GM19438 (cell line): ENCODE data around the gene GEN1.

Experiments
- ATAC-seq: cut with Tn5 transposase; IDR thresholded peaks from one replicate; pipeline ENCODE4 v1.9.1; 2021; ENCODE audit warnings: low read depth; ENCODE audit not compliant: unreplicated experiment

Gene GEN1

GRCh38 chr2:17752892-17753802 is 791 bp upstream of the GEN1 start:
- ATAC-seq = peak; percentile 41

GRCh38 chr2:17754773-17755425 is 961 bp downstream of the GEN1 start:
- no peak for ATAC-seq

GRCh38 chr2:17756668-17757067 is 2.7 kb downstream of the GEN1 start:
- no peak for ATAC-seq

GRCh38 chr2:17757321-17757720 is 3.4 kb downstream of the GEN1 start:
- no peak for ATAC-seq

- ATAC-seq = no peak
These were observed 4.2 kb downstream of the GEN1 start for GRCh38 chr2:17758118-17758517.

GRCh38 chr2:17759805-17760204 is 5.9 kb downstream of the GEN1 start:
- ATAC-seq = no peak

GRCh38 chr2:17762451-17762850 is 8.5 kb downstream of the GEN1 start:
- ATAC-seq = no peak

GRCh38 chr2:17763641-17764333 is 9.8 kb downstream of the GEN1 start:
- no peak for ATAC-seq

- ATAC-seq = no peak
These were observed 11.5 kb downstream of the GEN1 start for GRCh38 chr2:17765398-17765797.

- no peak for ATAC-seq
These were observed 15.0 kb downstream of the GEN1 start for GRCh38 chr2:17768894-17769293.

GRCh38 chr2:17771956-17772355 is 18.0 kb downstream of the GEN1 start:
- no peak for ATAC-seq

- no peak for ATAC-seq
These were observed 18.6 kb downstream of the GEN1 start for GRCh38 chr2:17772532-17772931.

GRCh38 chr2:17780546-17780945 is 26.6 kb downstream of the GEN1 start:
- no peak for ATAC-seq

- ATAC-seq = no peak
These were observed 27.5 kb downstream of the GEN1 start for GRCh38 chr2:17781482-17781881.

GRCh38 chr2:17786727-17787126 is 32.8 kb downstream of the GEN1 start:
- no peak for ATAC-seq

- no peak for ATAC-seq
These were observed 34.8 kb downstream of the GEN1 start for GRCh38 chr2:17788773-17789172.

- ATAC-seq = no peak
These were observed 36.6 kb downstream of the GEN1 start for GRCh38 chr2:17790536-17790935.

GRCh38 chr2:17791121-17791816 is 37.3 kb downstream of the GEN1 start:
- ATAC-seq = no peak

GRCh38 chr2:17791817-17792130 is 37.8 kb downstream of the GEN1 start:
- no peak for ATAC-seq

GRCh38 chr2:17792515-17792914 is 38.6 kb downstream of the GEN1 start:
- no peak for ATAC-seq

- ATAC-seq = no peak
These were observed 39.4 kb downstream of the GEN1 start for GRCh38 chr2:17793296-17793695.
